GM12864 (cell line): ENCODE results near the gene SYT9.

Experiments
- DNase-seq: peaks from one replicate; pipeline ENCODE4 v3.0.0-alpha.2; 2011; ENCODE audit warnings: low read depth
- H3K4me3 ChIP-seq: 2 replicates; pipeline ENCODE4 v1.5.1; 2011; ENCODE audit warnings: mild to moderate bottlenecking, low read depth, low read length, control low read depth
- TF ChIP-seq, protein P1 (sequence below): IDR thresholded peaks from 2 replicates; pipeline ENCODE4 v1.5.1; 2011; ENCODE audit warnings: low read depth, mild to moderate bottlenecking, moderate library complexity, low read length, control low read depth, inconsistent platforms; ENCODE audit errors: missing control alignments

Gene SYT9

DNA sequence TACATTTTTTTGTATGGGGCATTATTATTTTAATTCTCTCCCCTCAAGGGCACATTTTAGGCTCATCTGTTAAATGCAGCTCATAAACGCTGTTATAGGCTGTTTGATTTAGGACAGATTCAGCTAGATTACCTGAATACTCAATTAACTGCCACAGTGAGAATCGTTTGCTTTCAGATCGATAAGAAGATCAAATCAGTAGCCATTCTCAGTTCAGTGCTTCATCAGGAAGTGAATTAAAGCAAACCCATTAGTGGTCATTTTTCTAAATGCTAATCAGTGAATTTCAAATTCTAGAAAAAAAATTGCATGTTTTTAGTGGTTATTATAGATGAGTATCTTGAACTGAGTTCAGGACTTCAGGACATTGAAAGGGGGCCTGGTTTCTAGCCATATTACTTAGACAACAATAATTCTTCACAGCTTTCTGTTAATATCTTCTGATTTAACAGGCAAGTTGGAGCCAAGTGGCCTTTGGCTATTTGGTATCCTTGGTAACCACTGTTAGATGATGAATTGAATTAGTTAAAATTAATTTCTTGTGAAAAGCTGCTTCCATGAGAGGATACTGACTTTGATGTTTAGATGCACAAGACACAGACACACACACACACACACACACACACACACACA lies 18.6 kb downstream of the SYT9 start:
- no peak overlapping the region for H3K4me3 ChIP-seq
- TF ChIP-seq, protein P1, sequence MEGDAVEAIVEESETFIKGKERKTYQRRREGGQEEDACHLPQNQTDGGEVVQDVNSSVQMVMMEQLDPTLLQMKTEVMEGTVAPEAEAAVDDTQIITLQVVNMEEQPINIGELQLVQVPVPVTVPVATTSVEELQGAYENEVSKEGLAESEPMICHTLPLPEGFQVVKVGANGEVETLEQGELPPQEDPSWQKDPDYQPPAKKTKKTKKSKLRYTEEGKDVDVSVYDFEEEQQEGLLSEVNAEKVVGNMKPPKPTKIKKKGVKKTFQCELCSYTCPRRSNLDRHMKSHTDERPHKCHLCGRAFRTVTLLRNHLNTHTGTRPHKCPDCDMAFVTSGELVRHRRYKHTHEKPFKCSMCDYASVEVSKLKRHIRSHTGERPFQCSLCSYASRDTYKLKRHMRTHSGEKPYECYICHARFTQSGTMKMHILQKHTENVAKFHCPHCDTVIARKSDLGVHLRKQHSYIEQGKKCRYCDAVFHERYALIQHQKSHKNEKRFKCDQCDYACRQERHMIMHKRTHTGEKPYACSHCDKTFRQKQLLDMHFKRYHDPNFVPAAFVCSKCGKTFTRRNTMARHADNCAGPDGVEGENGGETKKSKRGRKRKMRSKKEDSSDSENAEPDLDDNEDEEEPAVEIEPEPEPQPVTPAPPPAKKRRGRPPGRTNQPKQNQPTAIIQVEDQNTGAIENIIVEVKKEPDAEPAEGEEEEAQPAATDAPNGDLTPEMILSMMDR, result no peak
- DNase-seq, result no peak

DNA sequence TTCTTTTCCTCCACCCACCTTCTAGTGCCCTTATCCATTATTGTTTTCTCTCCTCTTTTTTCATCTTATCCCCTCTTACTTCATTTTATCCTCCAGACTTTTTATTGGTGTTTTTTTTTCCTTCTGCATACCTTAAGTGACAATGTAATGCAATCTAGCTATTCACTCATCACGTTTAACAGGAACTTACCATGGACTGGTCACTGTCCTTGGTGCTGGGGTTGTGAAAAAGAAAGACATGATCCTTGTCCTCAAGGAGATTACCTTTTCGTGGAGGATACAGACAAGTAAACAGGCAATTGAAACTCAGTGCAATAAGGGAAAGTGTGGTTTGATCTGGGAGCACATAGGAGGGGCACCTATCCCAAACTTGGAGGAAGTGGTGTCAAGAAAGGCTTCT lies 20.7 kb downstream of the SYT9 start:
- TF ChIP-seq, protein P1, result no peak
- no peak overlapping the region for H3K4me3 ChIP-seq
- no peak for DNase-seq

DNA sequence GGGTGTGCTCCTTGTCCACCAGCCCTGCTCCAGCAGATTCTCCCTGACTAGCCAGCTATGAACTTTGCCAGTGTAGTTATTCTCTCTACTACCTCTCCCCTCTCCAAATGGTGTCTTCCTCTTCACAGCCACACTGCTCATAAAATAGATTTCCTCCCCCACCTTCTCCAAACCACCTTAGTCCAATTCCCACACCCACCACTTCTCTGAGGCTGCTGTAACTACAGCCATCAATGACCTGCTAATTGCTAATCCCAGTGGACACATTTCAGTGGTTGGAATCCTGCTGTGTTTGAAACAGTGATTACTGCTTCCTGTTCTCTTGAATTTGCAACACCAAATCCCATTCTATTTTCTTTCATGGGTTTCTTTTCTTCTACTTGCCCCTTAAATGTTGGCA lies 23.4 kb downstream of the SYT9 start:
- DNase-seq, result no peak
- H3K4me3 ChIP-seq, result no peak overlapping the region
- TF ChIP-seq, protein P1, result no peak

DNA sequence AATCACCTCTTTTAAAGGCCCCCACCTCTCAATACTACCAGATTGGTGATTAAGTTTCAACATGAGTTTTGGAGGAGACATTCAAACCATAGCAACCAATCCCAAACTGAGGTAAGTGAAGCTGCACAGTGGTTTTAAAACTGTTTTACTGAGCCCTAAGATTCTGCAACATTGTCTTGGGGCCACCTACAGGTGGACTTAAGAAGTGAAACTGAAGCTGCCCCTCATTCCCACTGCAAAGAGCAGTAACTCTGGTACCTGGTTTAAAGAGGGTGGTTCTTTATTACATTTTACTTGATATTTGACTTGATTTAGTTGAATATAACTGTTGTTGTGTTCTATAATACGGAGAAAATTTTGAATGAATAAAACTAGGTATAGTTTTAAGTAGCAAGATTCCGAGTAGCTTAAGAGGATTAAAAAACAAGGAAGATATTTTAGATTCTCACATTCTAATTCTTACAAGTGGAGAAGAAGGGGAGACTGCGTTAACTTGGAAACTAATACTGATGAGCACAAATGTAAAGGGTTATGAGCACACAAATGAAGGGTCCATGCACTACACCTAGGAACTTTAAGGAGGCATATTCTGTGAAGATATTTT lies 26.7 kb downstream of the SYT9 start:
- DNase-seq, result no peak
- TF ChIP-seq, protein P1, result peak; percentile 63
- no peak overlapping the region for H3K4me3 ChIP-seq

DNA sequence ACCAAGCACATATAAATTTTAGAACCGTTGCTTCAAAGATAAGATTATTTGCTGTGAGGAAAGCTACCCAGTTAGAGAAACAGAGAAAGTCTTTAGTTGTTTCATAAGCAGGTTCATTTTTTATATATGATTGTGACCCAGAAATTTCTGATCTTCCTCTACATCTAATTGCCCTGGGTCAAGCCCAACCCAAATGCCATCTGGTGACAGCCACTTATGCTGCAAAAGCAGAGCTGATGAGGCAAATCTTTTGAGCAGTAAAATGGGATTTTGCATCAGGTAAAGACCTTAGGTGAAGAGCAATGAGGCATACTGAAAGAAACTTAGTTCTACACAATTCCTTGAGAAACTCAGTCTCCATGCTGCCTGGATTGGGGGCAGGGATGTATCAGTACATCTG lies 28.0 kb downstream of the SYT9 start:
- no peak overlapping the region for H3K4me3 ChIP-seq
- TF ChIP-seq, protein P1, result no peak
- DNase-seq, result no peak

DNA sequence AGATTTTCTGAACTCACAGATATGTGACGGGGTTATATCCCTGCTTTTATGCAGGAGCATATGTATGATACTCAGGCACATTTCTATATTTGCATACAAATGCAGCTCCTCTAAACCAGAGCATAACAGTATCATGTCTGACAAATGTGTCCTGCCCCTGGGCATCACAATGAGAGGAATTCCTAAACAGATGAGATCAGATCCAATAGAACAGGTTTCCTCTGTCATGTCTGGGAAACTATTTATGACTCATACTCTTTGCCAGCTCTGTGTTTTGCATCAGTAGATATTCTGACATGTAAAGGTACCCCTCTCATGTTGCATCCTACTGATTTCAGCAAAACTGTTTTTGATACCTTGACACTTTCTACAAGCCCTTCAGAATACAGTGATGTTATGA lies 29.4 kb downstream of the SYT9 start:
- TF ChIP-seq, protein P1, result no peak

DNA sequence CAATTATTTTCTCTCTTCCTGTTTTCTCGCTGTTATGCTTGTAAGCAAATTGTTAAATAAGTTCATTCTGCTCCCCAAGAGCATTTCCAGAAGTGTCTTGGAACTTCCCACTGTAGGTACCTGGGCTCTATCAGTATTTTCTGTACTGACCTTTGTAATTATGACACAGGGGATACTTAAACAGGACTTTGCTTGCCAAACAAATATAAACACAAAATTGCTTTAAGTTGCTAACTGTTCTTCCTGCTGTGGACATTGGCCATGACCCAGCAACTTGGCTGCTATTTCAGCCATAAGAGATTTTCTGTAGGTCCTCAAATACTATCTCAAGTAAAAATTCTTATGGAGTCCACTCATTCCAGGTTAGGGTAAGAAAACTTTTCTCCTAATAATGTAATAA lies 30.1 kb downstream of the SYT9 start:
- TF ChIP-seq, protein P1, result no peak
- no peak overlapping the region for H3K4me3 ChIP-seq
- DNase-seq, result no peak

More for the DNA sequence above, 29.4 kb downstream of the SYT9 start:
- DNase-seq, result no peak
- no peak overlapping the region for H3K4me3 ChIP-seq
